Lower leg skin (tissue), 3 donors: ENCODE results near the gene PTGFRN.

Source experiments
- CTCF ChIP-seq, 3 donors: fragments of 450-650 bp; IDR thresholded peaks; one replicate each; pipeline ENCODE4 v1.5.1; 2016; ENCODE audit warnings: antibody characterized with exemption in 3 of 3, mild to moderate bottlenecking in 3 of 3, moderate library complexity in 2 of 3
- POLR2A ChIP-seq, 2 donors: fragments of 450-650 bp; IDR thresholded peaks; one replicate each; pipeline ENCODE4 v1.6.1; 2016 to 2017; ENCODE audit warnings: antibody characterized with exemption in 2 of 2, mild to moderate bottlenecking in 1 of 2, moderate library complexity in 1 of 2

GRCh38 chr1:117001254-117001927, 91.7 kb downstream of the PTGFRN start, which contains the start of gene CD101:
- TF ChIP-seq CTCF (IDR thresholded peaks at IDR 0.05) (no peak), POLR2A (IDR thresholded peaks at IDR 0.05) (no peak)
